Spleen (tissue), 7 donors: ENCODE measurements around the gene EYS.

ENCODE experiments used
- POLR2A ChIP-seq, 3 donors: fragments of 450-650 bp; IDR thresholded peaks; one replicate each; pipeline ENCODE4 v1.5.1; 2017; ENCODE audit warnings: antibody characterized with exemption in 3 of 3, mild to moderate bottlenecking in 1 of 3
- POLR2AphosphoS5 ChIP-seq, 3 donors: sonication (generic); formaldehyde crosslinking; IDR thresholded peaks; one replicate each; pipeline ENCODE4 v1.5.1; 2017; ENCODE audit warnings: antibody characterized with exemption in 3 of 3
- TF ChIP-seq, protein P1 (sequence below), 11 experiments: fragments of 200-600 bp in 7 of 11; fragments of 450-650 bp in 4 of 11; sonication (generic) in 4 of 11; IDR thresholded peaks in 8 of 11; conservative IDR thresholded peaks in 3 of 11; 1 replicate in 7 of 11; 2 replicates in 4 of 11; pipeline versions ENCODE4 v1.4.0 to v1.8.0; 2016 to 2021; ENCODE audit warnings: antibody characterized with exemption in 11 of 11, inconsistent platforms in 4 of 11, mild to moderate bottlenecking in 1 of 11
- donor health status: DM: no; HTN: no; CAD: no; lungs with moderate emphysema.
- donor health status: DM: no; HTN: no; CAD: no.
- donor health status: DM: no; HTN: no; CAD: no.

DNA sequence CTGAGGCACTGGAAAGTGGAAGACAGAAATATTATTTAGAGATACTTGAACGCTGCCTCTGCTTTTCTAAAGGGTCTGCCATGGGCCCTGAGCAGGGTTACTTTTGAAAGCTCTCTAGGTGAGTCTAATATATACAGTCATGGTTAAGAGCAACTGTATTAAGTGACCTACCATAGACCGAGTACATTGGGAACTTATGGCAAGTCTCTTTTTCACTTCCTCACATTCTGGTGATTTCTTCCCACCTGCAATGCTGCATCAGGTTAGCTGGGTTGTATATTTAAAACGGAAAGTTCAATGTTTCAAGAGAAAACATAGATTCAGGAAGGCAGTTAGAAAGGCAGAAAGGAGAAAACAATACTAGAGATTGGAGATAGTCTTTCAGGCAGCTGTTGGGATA lies 1916.7 kb downstream of the EYS start:
- TF ChIP-seq POLR2A (IDR thresholded peaks at IDR 0.05) (no peak), POLR2AphosphoS5 (IDR thresholded peaks at IDR 0.05) (no peak)
- TF ChIP-seq, protein P1, sequence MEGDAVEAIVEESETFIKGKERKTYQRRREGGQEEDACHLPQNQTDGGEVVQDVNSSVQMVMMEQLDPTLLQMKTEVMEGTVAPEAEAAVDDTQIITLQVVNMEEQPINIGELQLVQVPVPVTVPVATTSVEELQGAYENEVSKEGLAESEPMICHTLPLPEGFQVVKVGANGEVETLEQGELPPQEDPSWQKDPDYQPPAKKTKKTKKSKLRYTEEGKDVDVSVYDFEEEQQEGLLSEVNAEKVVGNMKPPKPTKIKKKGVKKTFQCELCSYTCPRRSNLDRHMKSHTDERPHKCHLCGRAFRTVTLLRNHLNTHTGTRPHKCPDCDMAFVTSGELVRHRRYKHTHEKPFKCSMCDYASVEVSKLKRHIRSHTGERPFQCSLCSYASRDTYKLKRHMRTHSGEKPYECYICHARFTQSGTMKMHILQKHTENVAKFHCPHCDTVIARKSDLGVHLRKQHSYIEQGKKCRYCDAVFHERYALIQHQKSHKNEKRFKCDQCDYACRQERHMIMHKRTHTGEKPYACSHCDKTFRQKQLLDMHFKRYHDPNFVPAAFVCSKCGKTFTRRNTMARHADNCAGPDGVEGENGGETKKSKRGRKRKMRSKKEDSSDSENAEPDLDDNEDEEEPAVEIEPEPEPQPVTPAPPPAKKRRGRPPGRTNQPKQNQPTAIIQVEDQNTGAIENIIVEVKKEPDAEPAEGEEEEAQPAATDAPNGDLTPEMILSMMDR (IDR thresholded peaks at IDR 0.05 in 8 of 11, conservative IDR thresholded peaks at IDR 0.05 in 3 of 11): no peak
